Measurements from ENCODE around the gene SERTM1.

SERTM1 gene

GRCh38 chr13:36673838-36674326 is at the start of gene SERTM1:
TSS of gene SERTM1 (plus strand) at chr13:36674020. CDS start at chr13:36695079, 21,059 bp downstream.
- DNase-seq (ENCODE audit: low read depth in 4 of 4, low spot score in 1 of 4) = no peak

DNA sequence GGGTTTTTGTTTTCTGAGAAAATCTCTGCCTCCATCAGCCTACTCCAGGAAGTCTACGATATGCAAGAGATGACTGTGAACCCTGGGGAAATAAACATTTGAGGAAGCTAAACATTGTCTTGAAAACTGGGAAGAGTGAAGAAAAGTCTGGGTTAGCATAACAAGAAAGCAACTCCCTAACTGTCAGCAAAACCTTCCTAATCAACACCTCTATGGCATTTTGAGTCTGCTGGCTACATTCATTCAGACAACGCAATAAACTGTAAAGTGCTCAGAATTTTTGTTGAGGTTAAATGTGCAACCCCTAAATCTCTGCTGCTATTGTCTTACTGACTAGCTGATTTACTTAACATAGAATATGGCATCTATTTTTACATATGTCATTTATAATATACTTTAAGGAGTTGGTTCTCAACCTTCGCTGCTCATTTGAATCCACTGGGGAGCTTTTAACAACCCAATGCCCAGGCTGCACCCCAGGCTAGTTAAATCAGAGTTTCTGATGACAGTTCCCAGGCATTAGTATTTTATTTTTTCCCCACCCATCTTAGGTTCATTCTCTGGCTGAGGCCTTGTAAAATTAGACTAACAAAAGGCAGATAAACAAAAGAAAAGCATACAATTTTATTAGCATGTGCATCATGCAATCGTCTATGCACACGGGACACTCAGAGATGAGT is 45.3 kb upstream of the SERTM1 start:
- no peak for DNase-seq (ENCODE audit: low read depth in 4 of 4, low spot score in 1 of 4)

- no peak for DNase-seq (ENCODE audit: low read depth in 4 of 4, low spot score in 1 of 4)
Observed at GRCh38 chr13:36629057-36629385, 44.8 kb upstream of the SERTM1 start.

DNA sequence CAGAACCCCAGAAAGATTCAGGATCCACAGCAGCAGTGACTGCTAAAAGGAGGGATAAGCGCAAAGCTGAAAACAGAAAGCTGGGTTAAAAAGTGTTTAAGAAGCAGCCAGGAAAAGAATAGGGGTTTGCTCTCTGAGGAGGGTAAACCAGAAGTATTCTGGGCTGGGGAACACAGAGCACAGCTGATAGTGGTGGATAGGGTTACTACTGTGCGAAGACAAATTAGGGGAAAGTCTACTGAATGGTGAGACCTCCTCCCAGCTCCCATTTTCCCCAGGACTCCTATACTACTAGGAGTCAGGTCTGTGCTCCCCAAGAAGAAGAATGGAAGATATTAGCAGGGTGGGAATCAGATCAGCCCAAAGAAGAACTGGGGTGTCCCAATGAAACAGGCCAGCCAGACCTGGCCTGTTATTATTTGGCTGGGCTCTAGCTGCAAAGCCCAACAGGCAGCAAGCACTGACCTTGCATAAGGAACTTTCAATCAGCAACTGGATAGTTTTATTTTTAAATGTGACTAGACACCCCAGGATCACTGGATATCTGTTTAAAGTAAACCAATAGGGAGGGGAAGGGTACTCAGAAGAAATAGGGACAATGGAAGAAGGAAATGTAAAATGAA is 43.5 kb upstream of the SERTM1 start:
- DNase-seq (ENCODE audit: low read depth in 4 of 4, low spot score in 1 of 4) = no peak

DNA sequence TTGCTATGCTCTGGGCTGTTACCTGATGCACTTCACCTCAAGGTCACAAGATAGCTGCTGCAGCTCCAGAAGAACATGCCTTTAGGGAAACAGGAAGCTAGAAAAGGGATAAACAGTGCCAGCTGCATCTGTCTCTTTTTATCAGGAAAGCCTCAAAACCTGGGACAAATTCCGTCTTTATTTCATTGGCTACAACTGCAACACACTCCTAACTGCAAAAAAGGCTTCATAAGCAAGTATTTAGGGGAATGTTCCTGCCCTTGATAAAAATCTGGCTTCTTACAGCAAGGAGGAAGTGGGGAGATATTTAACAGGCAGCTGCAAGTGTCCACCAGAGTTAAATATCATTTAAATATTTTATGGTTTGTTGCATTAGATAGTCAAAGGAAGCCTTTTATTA is 34.2 kb upstream of the SERTM1 start:
- DNase-seq (ENCODE audit: low read depth in 4 of 4, low spot score in 1 of 4) = no peak

- DNase-seq (ENCODE audit: low read depth in 4 of 4, low spot score in 1 of 4) = no peak
Observed at GRCh38 chr13:36650611-36651010, 23.2 kb upstream of the SERTM1 start.

DNA sequence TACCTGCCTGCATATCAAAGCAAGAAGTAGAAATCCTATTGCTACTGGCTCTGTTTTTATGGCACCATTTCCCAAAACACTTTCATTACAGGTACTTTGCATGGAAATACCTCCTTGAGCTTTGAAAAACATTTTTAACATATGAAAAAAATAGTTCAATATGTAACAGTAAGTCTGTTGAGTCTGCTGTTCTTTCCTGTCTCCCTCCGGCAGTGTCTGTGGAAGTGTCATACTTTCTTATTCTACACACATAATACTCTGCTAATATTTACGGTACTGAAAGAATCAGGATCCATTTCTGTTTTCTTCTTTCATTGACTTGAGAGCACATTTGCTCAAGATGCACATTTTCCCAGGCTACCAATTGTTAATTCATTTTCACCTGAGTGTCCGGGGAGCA is 8.2 kb upstream of the SERTM1 start:
- DNase-seq (ENCODE audit: low read depth in 4 of 4, low spot score in 1 of 4) = no peak

DNA sequence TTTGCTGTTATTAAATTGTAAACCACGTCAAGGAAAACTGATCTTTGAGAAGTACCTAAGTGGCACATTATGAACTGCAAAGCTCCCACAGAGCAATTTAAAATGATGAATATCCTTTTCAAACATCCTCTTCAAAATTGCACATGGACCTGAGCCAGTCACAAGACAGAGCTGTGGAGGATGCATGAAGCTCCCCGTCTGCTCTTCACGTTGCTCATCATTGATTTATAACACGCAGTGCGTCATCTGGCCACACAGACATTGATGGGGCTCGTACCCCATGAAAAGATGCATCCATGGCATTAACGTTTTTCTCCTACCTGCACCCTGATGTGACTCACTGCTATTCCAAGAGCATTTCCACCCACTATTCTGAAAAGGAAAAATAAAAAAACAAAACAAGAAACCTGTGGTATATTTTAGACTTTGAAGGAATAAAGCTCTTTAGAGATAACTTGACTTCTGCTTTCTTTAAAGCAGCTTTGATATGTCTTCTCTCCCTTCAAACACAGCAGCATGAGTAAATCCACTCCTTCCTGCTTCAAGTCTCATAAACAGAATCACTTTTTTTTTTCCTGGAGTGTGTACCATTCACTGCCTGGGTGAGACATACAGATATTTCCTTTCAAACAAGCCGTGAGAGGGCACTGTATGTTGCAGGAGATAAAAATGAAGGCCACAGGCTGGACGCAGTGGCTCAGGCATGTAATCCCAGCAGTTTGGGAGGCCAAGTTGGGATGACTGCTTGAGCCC is 7.2 kb upstream of the SERTM1 start:
- DNase-seq (ENCODE audit: low read depth in 4 of 4, low spot score in 1 of 4) = no peak

DNA sequence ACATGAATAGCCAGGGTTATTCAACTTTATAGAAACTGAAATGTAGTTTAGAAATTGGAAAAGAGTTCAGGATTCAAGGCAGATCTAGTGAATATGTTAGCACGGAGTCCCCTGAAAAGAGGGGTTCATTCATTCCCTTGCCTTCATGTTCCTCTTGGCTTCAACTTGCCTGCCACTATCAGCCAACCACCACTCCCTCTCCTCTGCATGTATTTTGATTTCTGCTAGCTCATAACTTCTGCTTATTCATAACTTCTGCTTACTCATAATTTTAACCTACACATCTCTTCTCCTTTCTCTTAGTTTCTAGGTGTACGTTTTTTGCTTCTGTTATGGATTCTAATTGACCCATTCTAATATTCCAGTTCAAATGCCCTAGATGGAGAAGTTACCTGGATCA is 5.5 kb upstream of the SERTM1 start:
- DNase-seq (ENCODE audit: low read depth in 4 of 4, low spot score in 1 of 4) = no peak

DNA sequence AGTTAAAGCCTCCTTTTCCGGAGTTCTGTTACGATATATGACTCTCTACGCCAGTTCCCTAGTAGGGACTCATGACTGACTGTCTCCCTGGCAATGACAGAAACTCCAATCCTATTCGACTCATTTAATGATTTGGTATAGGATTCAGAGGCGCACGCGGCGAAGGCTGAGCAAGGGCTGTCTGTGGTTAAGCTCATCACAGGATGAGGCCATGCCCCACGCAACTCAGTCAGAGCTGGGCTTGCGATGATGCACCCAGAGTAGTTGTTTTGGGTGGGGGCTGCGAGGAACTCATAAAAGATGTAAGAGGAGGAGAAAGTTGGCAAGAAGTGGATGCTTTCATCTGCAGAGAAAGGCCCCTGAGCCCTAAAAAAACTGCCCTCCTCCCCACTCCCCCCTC is 468 bp upstream of the SERTM1 start:
- DNase-seq (ENCODE audit: low read depth in 4 of 4, low spot score in 1 of 4) = no peak

GRCh38 chr13:36674337-36675212 is 755 bp downstream of the SERTM1 start:
- no peak for DNase-seq (ENCODE audit: low read depth in 4 of 4, low spot score in 1 of 4)

DNA sequence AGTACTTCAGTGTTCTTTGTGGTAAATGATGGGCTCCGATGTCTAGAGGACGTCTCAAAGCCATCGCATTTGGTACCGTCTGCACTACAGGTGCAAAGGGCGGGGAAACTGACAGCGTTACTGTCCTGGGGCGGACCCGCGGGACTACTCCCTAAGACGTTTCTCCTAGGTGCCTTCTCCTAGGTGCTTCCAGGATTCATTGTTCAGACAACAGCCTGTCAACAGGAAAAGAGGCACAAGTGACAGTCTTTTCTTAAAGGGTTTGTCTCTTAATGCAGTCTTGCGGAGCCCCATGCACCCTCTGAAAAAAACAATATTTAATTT is 1.4 kb downstream of the SERTM1 start:
- DNase-seq (ENCODE audit: low read depth in 4 of 4, low spot score in 1 of 4) = no peak

- no peak for DNase-seq (ENCODE audit: low read depth in 4 of 4, low spot score in 1 of 4)
Observed at GRCh38 chr13:36680913-36681312, 7.1 kb downstream of the SERTM1 start.

DNA sequence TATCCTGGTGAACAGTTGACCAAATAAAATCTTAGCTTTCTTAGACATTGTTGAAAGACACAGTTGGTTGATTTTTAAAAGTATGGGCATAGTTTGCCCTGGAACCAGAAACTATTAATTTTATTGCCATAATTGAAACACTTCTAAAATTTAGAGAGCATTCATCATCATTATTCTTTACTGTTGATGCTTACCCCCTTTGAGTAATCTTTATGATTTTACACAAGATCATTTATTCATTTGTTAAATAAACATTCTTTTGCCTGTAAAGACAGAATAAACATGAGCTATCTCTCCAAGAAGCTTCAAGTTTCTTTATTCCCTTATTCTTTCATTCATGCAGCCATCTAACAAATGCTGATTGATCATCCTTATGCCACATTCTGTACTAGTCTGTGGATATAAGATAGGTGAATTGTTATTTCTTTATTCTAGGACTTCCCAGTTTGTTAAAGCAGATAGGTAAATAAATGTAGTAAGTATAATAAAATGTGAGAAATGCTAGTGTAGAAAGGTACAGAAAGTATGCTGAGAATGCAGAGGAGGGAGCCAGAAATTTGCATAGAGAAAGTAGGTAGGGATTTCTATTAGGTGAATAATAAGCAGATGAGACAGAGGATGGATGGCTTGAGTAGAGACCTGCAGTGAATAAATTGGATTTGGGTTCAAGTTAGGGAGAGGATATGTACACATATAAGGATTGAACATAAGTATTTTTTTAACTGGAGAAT is 8.2 kb downstream of the SERTM1 start:
- DNase-seq (ENCODE audit: low read depth in 4 of 4, low spot score in 1 of 4) = no peak

DNA sequence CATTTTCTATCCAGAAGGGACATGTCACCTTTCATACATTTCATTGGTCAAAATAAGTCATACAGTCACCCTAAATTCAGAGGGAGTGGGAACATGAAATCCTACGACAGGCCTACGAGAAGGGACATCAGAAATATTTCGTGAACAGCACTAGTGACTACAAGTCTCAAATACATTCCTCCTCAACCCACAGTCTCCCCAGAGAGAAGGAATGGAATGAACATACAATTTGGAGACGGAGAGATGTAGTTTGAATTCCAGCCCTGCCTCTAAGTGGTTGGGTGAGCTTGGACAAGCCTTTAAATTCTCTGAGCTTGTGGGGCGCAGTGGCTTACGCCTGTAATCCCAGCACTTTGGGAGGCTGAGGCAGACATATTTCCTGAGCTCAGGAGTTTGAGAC is 9.9 kb downstream of the SERTM1 start:
- DNase-seq (ENCODE audit: low read depth in 4 of 4, low spot score in 1 of 4) = no peak

DNA sequence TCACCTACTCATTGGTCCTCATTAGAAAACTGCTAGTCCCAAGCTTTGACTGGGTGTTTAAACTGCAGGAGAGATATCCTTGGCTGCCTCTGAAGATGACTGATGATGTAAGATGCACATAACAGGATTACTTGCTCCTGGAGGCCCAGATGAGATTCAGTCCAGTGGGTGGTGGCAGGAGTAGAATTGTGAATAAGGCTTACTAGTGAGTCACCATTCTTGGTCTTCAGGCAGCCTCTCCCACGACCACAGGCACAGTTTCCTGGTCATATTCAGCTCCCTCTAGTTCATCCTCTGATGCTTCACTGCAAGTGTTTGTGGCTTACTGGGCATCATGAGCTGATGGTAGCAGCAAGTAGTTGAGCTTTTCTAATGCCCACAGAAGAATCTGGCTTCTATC is 12.1 kb downstream of the SERTM1 start:
- no peak for DNase-seq (ENCODE audit: low read depth in 4 of 4, low spot score in 1 of 4)

GRCh38 chr13:36696410-36697010 is 22.7 kb downstream of the SERTM1 start:
- no peak for DNase-seq (ENCODE audit: low read depth in 4 of 4, low spot score in 1 of 4)

DNA sequence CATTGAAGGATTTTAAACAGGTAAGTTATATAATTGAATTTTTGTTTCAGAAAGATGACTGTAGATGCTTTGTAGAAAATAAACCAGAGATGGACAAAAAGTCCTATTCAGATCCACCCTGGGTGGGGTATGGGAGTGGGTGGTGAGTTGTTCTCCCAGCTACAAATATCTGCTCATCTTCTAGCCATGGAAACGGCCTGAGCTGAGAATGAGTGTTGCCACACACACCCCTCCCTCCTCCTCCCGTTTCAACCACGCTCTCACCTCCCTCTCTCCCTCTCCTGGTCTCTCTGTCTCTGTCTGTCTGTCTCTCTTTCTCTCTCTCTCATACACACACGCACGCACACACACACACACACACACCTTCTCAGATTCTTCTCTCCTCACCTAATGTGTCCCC is 26.4 kb downstream of the SERTM1 start:
- DNase-seq (ENCODE audit: low read depth in 4 of 4, low spot score in 1 of 4) = no peak

DNA sequence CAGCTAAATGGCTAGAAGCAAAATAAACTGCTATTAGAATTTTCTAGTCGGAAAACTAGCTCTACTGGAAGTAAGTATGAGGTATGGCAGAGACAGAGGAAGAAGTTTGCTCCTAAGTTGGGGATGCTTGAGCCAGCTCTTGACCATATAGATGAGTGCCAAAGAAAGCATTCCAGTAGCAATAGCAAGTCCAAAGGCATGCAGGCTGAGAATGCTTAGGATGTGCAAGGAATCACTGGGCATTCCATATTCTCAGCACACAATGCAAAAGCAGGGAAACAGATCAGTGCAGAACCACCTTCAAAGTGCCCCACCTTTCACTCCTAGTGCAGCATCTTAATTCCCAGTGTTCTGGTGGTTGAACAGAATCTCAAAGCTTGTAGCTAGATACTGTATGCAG is 32.9 kb downstream of the SERTM1 start:
- no peak for DNase-seq (ENCODE audit: low read depth in 4 of 4, low spot score in 1 of 4)

- DNase-seq (ENCODE audit: low read depth in 4 of 4, low spot score in 1 of 4) = no peak
Observed at GRCh38 chr13:36709136-36709890, 35.5 kb downstream of the SERTM1 start.

All from stimulated activated CD4-positive, alpha-beta T cell treated with anti-CD3 and anti-CD28 coated beads, Interleukin-1b, Interleukin-23, amount 100 ng/mL, for 24 hours (primary cell).